IPS-18c (cell line): ENCODE data around the gene TSPAN3.

Experiments used
- H3K4me3 ChIP-seq: 2 replicates; pipeline ENCODE4 v1.7.0; 2013; ENCODE audit warnings: low read depth, mild to moderate bottlenecking, low read length, moderate library complexity; ENCODE audit not compliant: insufficient read depth
- H3K9me3 ChIP-seq: one replicate; pipeline ENCODE4 v1.6.1; 2013; ENCODE audit warnings: mild to moderate bottlenecking, low read length, moderate library complexity; ENCODE audit not compliant: control insufficient read depth, insufficient read depth

TSPAN3 gene

DNA sequence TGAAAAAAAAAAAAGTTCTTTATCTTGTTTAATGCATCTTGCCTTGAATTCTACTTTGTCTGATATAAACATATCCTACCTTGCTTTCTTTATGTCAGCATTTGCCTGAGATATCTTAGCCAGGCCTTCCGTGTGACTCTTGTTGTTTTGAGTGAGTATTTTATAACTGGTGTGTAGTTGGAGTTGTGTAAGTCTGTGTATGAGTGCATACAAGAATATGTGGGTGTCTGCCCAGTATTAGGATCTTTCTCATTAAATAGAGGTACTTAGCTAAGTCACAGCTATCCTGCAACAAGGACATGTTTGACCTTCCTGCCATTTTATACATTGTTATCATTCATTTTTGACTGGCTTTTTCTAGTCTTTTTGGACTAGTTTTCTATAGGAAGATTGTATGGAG, 22.5 kb upstream of the TSPAN3 start:
- Histone ChIP-seq H3K4me3 (no peak overlapping the region), H3K9me3 (no peaks in the 10 kb centered on the region)

DNA sequence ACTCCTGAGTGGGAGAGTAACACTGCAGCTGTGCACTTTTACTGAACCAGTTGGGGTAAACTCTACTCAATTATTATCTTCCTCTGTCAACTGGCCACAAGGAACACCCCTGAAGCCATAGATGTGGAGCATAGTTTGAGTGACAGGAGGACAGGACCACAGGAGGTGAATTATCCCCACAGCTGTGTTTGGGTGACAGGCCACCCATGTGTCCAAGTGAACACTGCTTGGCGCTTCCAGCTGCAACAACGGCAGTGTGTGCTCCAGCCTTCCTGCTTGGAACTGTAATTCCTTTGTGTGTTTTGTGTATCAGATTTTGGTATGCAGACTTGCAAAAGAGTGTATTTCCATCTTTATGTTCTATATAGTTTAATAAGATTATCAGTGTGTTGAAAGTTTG, 20.2 kb upstream of the TSPAN3 start:
- H3K4me3 ChIP-seq, result no peak overlapping the region
- H3K9me3 ChIP-seq, result no peaks in the 10 kb centered on the region

DNA sequence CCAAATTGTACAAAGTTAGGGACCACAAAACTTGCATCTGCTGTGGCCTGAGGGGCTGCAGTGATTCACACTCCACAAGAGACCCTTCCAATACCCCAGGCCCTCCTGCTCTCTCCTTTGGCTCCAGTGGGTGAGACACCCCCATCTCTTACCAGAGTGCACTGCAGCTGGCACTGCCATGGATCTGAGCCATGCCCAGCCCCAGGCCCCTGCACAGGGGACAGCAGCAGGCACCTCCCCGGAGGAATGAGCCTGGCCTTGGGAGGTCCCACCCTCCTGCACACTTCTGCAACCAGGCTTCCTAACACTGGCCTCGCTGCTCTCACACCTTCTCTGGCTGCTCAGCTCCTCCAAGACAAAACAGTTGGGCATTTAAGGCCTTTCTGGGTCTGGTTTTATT, 16.3 kb upstream of the TSPAN3 start:
- H3K4me3 ChIP-seq, result no peak overlapping the region
- no peaks in the 10 kb centered on the region for H3K9me3 ChIP-seq

DNA sequence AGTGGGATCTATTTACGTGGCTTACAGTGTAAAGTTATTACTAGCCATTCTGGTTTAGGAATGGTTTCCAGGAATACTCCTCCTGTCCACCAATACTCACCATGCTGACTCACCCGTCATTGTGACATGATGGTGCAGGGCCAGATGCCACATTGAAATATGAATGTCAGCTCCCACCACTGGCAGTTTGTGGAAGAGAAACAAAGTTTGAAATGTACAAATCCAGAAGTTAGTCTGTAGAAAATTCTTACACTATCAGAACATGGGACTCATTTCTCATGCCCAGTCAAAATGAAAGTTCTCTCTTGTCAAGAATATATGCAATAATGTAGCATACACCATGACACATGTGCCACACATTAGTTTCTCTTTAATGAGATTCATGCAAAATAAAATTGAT, 14.4 kb upstream of the TSPAN3 start:
- Histone ChIP-seq H3K4me3 (no peak overlapping the region), H3K9me3 (no peaks in the 10 kb centered on the region)

DNA sequence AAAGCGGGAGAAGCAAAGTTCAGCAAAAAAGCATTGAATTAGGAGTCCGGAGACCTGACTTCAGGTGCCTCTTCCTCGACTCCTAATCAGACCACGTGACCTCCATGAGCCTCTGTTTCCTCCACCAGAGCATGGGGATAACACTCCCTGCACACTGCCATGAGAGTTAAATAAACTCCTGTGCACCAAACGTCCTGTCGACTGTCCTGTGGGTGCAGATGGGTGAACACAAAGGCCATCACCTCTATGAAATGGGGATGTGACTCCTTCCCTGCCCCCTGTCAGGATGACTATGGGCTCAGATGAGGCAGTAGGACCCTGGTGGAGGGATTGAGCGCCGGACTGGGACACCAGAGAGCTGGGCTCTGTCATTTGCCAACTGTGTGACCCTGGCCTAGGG, 13.5 kb upstream of the TSPAN3 start:
- H3K4me3 ChIP-seq, result no peak overlapping the region

GRCh38 chr15:77083381-77084160, 12.7 kb upstream of the TSPAN3 start:
- Histone ChIP-seq H3K9me3 (no peaks in the 10 kb centered on the region), H3K4me3 (peak overlapping the region; percentile 1; the same call in 1 of the 2 replicates)

More for the DNA sequence above, 13.5 kb upstream of the TSPAN3 start:
- H3K9me3 ChIP-seq, result no peaks in the 10 kb centered on the region

DNA sequence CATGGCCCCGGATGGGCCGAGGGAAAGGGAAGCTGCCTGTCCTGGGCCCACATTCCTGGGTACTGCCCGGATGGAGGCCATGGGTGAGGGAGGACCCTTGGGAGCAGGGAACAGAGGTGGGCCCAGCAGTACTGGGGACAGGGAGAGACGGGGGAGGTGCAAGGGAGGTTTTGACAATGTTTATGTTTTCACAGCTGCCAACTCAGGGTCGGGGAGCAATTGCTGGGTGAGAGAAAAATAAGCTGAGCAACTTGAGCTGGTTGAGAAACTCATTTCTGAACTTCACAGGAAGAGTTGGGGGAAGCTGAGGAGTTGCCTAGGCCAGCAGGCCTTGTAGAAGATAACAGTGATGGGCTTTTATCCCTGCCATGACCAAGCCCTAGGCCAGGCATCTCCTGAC, 11.1 kb upstream of the TSPAN3 start:
- no peaks in the 10 kb centered on the region for H3K9me3 ChIP-seq
- no peak overlapping the region for H3K4me3 ChIP-seq

GRCh38 chr15:77076323-77076915, 5.5 kb upstream of the TSPAN3 start:
- Histone ChIP-seq H3K4me3 (no peak overlapping the region), H3K9me3 (no peaks in the 10 kb centered on the region)

DNA sequence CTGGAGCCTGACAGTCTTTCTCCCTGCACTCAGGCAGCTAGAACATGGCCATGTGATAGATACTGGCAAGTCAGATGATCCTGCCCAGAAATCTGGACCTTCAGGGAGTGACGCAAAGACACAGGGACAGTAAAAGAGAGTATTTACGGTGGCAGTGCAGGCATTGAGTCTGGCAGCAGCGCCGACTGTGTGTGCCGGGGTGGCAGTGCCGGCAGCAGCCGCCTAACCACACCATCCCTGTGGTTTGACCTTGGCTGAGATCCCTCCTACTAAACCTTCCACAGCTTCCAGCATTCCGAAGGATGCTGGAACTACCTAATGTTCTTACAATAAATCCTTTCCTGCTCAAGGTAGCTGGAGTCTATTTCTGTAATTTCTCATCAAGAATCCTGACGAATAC, 4.6 kb upstream of the TSPAN3 start:
- H3K4me3 ChIP-seq, result no peak overlapping the region
- H3K9me3 ChIP-seq, result no peaks in the 10 kb centered on the region

DNA sequence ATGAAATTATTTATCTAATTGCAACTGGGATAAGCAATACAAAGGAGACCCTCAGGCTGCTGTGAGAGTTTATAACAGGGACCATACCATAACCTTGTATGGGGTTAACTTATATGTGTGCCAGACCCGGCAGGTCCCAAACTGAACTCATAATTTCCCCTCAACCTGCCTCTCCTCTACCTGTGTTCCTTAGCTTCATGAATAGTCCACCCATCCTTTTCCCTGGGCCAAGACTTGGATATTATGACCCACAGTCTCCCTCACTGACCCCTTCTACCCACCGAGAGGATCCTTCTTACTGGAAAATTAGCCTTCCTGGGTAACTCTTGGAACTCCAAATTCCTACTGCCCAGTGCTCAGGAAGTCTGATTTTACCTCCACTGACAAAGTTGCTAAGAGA, 3.4 kb upstream of the TSPAN3 start:
- Histone ChIP-seq H3K4me3 (no peak overlapping the region), H3K9me3 (no peaks in the 10 kb centered on the region)

DNA sequence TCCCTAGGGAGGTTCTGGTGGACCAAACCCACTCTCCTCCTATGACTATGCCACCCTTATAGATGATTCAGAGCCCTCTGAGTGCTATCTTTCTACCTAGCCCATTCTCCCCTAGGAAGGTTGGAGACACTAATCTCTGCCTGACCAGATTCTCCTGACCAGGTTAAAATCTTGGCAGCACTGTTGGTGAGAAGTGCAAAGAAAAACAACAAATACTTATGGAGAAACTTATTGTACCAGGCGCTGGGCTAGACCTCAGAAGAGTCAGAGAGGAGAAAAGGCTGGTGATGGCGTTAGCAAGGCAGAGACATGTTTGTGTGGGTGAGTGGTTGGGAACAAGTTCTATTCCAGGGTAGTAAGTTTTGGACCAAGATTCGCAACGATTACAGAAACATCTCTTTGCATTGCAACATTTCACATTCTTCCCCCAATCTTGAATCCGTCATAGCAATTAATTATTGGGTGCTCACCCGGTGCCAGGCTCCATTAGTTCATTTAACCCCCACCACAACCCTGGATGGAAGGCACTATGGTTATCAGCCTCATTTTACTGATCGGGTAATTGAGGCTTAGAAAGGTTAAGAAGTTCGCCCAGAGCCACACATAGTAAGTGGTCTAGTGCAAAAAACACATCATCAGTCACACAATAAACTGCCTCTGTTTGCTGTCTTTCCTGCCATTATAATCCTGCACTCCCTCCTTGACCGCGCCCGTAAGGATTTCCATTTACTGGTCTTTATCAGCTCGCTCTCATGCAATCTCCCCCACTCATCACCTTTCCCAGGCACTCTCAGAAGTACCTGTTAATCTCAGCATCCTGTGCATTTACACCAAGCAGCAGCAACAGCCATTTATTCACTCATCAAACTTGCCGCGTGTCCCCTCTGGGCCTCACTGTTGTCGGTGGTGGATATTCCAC, 655 bp upstream of the TSPAN3 start:
- Histone ChIP-seq H3K4me3 (peak overlapping the region; percentile 81), H3K9me3 (no peaks in the 10 kb centered on the region)

GRCh38 chr15:77070180-77070494, 772 bp downstream of the TSPAN3 start:
- H3K4me3 ChIP-seq, result peak overlapping the region; percentile 81
- no peaks in the 10 kb centered on the region for H3K9me3 ChIP-seq

DNA sequence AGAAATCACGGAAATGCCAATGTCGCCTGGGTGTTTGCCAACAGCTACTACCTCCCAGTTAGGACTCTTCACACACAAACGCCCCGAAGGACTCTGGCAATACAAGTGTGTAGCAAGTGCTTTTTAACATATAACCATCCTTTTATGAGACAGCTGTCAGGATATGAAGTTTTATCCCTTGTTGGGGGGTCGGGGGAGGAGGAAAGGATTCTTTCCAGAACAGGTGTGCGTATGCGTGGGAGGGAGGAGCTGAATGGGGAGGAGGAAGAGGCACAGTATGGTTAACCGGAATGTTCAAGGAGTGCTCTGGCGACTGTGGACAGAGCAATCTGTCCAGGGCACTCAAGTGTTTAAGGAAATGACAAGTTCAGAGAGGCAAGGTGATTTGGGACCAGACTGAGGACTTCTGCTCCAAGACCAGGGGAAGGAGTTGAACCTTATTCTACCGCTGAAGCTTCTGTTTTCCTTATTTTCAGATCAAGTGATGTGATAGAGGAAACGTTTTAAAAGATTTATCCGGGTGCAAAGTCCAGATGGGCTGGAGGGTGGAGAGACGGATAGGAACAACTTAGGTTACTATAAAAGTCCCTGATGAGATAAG, 1.3 kb downstream of the TSPAN3 start:
- Histone ChIP-seq H3K9me3 (no peaks in the 10 kb centered on the region), H3K4me3 (peak overlapping the region; percentile 81)

DNA sequence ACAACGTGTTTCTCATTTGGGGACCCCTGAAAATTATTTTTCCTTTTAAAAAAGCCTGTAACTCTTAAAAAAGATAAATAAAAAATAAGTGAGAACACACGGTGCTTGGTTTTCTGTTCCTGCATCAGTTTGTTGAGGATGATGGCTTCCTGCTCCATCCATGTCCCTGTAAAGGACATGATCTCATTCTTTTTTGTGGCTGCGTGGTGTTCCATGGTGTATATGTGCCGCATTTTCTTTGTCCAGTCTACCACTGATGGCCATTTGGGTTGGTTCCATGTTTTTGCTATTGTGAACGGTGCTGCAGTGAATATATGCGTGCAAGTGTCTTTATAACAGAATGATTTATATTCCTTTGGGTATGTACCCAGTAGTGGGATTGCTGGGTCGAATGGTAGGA, 2.3 kb downstream of the TSPAN3 start:
- H3K4me3 ChIP-seq, result no peak overlapping the region
- no peaks in the 10 kb centered on the region for H3K9me3 ChIP-seq

GRCh38 chr15:77067691-77068367, 3.1 kb downstream of the TSPAN3 start:
- Histone ChIP-seq H3K9me3 (no peaks in the 10 kb centered on the region), H3K4me3 (no peak overlapping the region)

GRCh38 chr15:77066971-77067690, 3.8 kb downstream of the TSPAN3 start:
- H3K9me3 ChIP-seq, result no peaks in the 10 kb centered on the region
- no peak overlapping the region for H3K4me3 ChIP-seq
